H1 (cell line): ENCODE measurements around the gene NR2F6. TPM values are rescaled to one million over a fixed set of nuclear protein-coding genes. Genes with fewer than 3 reads are reported as not detected.

Source experiments
- CTCF ChIA-PET: fragments of 300-600 bp; sonication (Branson Sonifier 250); formaldehyde crosslinking; loops from one replicate; lab custom pipeline; 2021; ENCODE audit not compliant: partially characterized antibody; lab: Charles Lee
- POLR2A ChIA-PET: fragments of 300-600 bp; sonication (Branson Sonifier 250); formaldehyde crosslinking; loops from one replicate; lab custom pipeline; 2021; ENCODE audit warnings: inconsistent platforms; ENCODE audit not compliant: partially characterized antibody; lab: Charles Lee
- DNase-seq, 2 experiments: peaks; one replicate each; pipeline versions ENCODE4 v3.0.0 to v3.0.0-alpha.2; 2010 to 2022; ENCODE audit warnings: low spot score in 2 of 2, low read depth in 1 of 2, mixed read lengths in 1 of 2
- FAIRE-seq: peaks from 2 replicates; lab custom pipeline; 2011; peaks lifted over from hg19 to GRCh38; lab: Jason Lieb, UNC
- H2AFZ ChIP-seq: 2 replicates; pipeline ENCODE4 v1.8.1; 2012; ENCODE audit warnings: low read length, inconsistent platforms
- H2AK5ac ChIP-seq: 2 replicates; pipeline ENCODE4 v1.6.1; 2013; ENCODE audit warnings: low read depth, low read length
- H2BK120ac ChIP-seq: replicated peaks from 2 replicates; pipeline ENCODE3; 2013; ENCODE audit warnings: low read depth, low read length, inconsistent platforms
- H2BK12ac ChIP-seq: 2 replicates; pipeline ENCODE4 v1.6.1; 2013; ENCODE audit warnings: low read depth, low read length
- H2BK15ac ChIP-seq: 2 replicates; pipeline ENCODE4 v1.6.1; 2013; ENCODE audit warnings: low read length
- H2BK20ac ChIP-seq: 2 replicates; pipeline ENCODE4 v1.6.1; 2013; ENCODE audit warnings: low read length
- H2BK5ac ChIP-seq: 2 replicates; pipeline ENCODE4 v1.6.1; 2013; ENCODE audit warnings: low read depth, low read length
- H3K14ac ChIP-seq: 2 replicates; pipeline ENCODE4 v1.6.1; 2013; ENCODE audit warnings: inconsistent platforms; ENCODE audit not compliant: insufficient read length
- H3K18ac ChIP-seq: 2 replicates; pipeline ENCODE4 v1.6.1; 2013; ENCODE audit warnings: low read length; ENCODE audit errors: extremely low read depth
- H3K23ac ChIP-seq: 2 replicates; pipeline ENCODE4 v1.6.1; 2013; ENCODE audit warnings: inconsistent platforms; ENCODE audit not compliant: insufficient read length
- H3K23me2 ChIP-seq: 2 replicates; pipeline ENCODE4 v1.6.1; 2013; ENCODE audit warnings: low read depth, low read length
- H3K27ac ChIP-seq: 2 replicates; pipeline ENCODE4 v1.6.1; 2011; ENCODE audit warnings: low read depth, low read length, inconsistent platforms
- H3K27me3 ChIP-seq, 4 experiments: replicated peaks in 1 of 4; 1 replicate in 1 of 4; 2 replicates in 3 of 4; pipeline versions ENCODE4 v1.6.1 to v1.8.1; 2011 to 2013; ENCODE audit warnings: low read length in 3 of 4, mild to moderate bottlenecking in 3 of 4, inconsistent platforms in 2 of 4, mixed read lengths in 2 of 4, moderate library complexity in 1 of 4; ENCODE audit not compliant: control insufficient read depth in 3 of 4, insufficient read depth in 3 of 4; ENCODE audit errors: extremely low read depth in 1 of 4
- H3K36me3 ChIP-seq, 4 experiments: 2 replicates each; pipeline versions ENCODE4 v1.6.1 to v1.8.1; 2011 to 2013; ENCODE audit warnings: mild to moderate bottlenecking in 4 of 4, low read length in 3 of 4, moderate library complexity in 2 of 4, control low read depth in 1 of 4, inconsistent platforms in 1 of 4; ENCODE audit not compliant: insufficient read depth in 4 of 4, control insufficient read depth in 2 of 4
- H3K4ac ChIP-seq: replicated peaks from 2 replicates; pipeline ENCODE3; 2013; ENCODE audit warnings: low read length, low read depth, mixed read lengths, inconsistent platforms; ENCODE audit not compliant: insufficient read length
- H3K4me1 ChIP-seq, 4 experiments: replicated peaks in 1 of 4; 1 replicate in 1 of 4; 2 replicates in 3 of 4; pipeline versions ENCODE4 v1.6.1 to v1.8.1; 2011 to 2013; ENCODE audit warnings: low read length in 3 of 4, inconsistent platforms in 2 of 4, mixed read lengths in 1 of 4; ENCODE audit not compliant: insufficient read depth in 4 of 4, control insufficient read depth in 3 of 4
- H3K4me2 ChIP-seq, 2 experiments: 2 replicates each; pipeline versions ENCODE4 v1.6.1 to v1.8.1; 2011 to 2013; ENCODE audit warnings: low read depth in 2 of 2, low read length in 2 of 2, control low read depth in 1 of 2, inconsistent platforms in 1 of 2, mild to moderate bottlenecking in 1 of 2; ENCODE audit not compliant: insufficient read depth in 1 of 2
- H3K4me3 ChIP-seq, 4 experiments: fragments of 200-600, 300-600 bp in 1 of 4; sonication (generic), shearing (Covaris generic), sonication (Bioruptor Twin) in 1 of 4; 2 replicates each; pipeline versions ENCODE4 v1.5.1 to v1.8.1; 2011 to 2016; ENCODE audit warnings: low read length in 4 of 4, low read depth in 3 of 4, control low read depth in 2 of 4, inconsistent platforms in 2 of 4, mild to moderate bottlenecking in 2 of 4, mixed read lengths in 1 of 4, moderate library complexity in 1 of 4; ENCODE audit not compliant: insufficient read depth in 2 of 4; ENCODE audit errors: extremely low read depth in 1 of 4
- H3K56ac ChIP-seq: replicated peaks from 2 replicates; pipeline ENCODE3; 2013; ENCODE audit warnings: low read depth, mild to moderate bottlenecking, mixed read lengths, low read length, inconsistent platforms; ENCODE audit not compliant: insufficient read length
- H3K79me1 ChIP-seq: 2 replicates; pipeline ENCODE4 v1.6.1; 2013; ENCODE audit warnings: low read depth, low read length, control low read depth
- H3K79me2 ChIP-seq, 2 experiments: 2 replicates each; pipeline versions ENCODE4 v1.6.1 to v1.8.1; 2012 to 2013; ENCODE audit warnings: low read length in 2 of 2, mild to moderate bottlenecking in 2 of 2, inconsistent platforms in 1 of 2; ENCODE audit not compliant: insufficient read depth in 2 of 2, control insufficient read depth in 1 of 2
- H3K9ac ChIP-seq, 4 experiments: replicated peaks in 1 of 4; 1 replicate in 1 of 4; 2 replicates in 3 of 4; pipeline versions ENCODE4 v1.6.1 to v1.8.1; 2011 to 2013; ENCODE audit warnings: low read depth in 3 of 4, low read length in 3 of 4, control low read depth in 2 of 4, mild to moderate bottlenecking in 2 of 4, moderate library complexity in 2 of 4, inconsistent platforms in 1 of 4; ENCODE audit errors: extremely low read depth in 1 of 4
- H3K9me3 ChIP-seq, 2 experiments: 2 replicates each; pipeline versions ENCODE4 v1.6.1 to v1.8.1; 2012 to 2013; ENCODE audit warnings: mild to moderate bottlenecking in 2 of 2, moderate library complexity in 2 of 2, control low read depth in 1 of 2, inconsistent platforms in 1 of 2, low read depth in 1 of 2, low read length in 1 of 2, mixed read lengths in 1 of 2; ENCODE audit not compliant: insufficient read depth in 2 of 2
- H4K20me1 ChIP-seq, 2 experiments: replicated peaks in 1 of 2; 2 replicates each; pipeline versions ENCODE3 to v1.8.1; 2011 to 2013; ENCODE audit warnings: inconsistent platforms in 2 of 2, low read length in 2 of 2, mild to moderate bottlenecking in 1 of 2; ENCODE audit not compliant: insufficient read depth in 2 of 2, control insufficient read depth in 1 of 2
- H4K5ac ChIP-seq: 2 replicates; pipeline ENCODE4 v1.6.1; 2013; ENCODE audit warnings: low read length, low read depth, mixed read lengths, inconsistent platforms; ENCODE audit not compliant: insufficient read length
- H4K8ac ChIP-seq: 2 replicates; pipeline ENCODE4 v1.8.0; 2013; ENCODE audit warnings: mild to moderate bottlenecking, moderate library complexity, low read length, inconsistent platforms; ENCODE audit not compliant: insufficient read depth; ENCODE audit errors: extremely low read depth
- H4K91ac ChIP-seq: replicated peaks from 2 replicates; pipeline ENCODE3; 2013; ENCODE audit warnings: low read length, mixed read lengths, inconsistent platforms; ENCODE audit not compliant: insufficient read length
- CBX8 ChIP-seq: fragments of 300-800, 300-1000 bp; sonication (generic); IDR thresholded peaks from 2 replicates; pipeline ENCODE4 v1.7.1; 2016; ENCODE audit warnings: low read depth, low read length, borderline replicate concordance
- CHD1 ChIP-seq: IDR thresholded peaks from 2 replicates; pipeline ENCODE4 v1.6.1; 2012; ENCODE audit warnings: low read depth, low read length, improper control_type of control experiment
- EGR1 ChIP-seq: IDR thresholded peaks from 2 replicates; pipeline ENCODE4 v1.6.1; 2011; ENCODE audit warnings: low read depth, low read length, borderline replicate concordance
- HDAC2 ChIP-seq, 2 experiments: fragments of 300-600 bp in 1 of 2; sonication (generic) in 1 of 2; IDR thresholded peaks; 2 replicates each; pipeline ENCODE4 v1.6.1; 2011 to 2012; ENCODE audit warnings: low read depth in 2 of 2, low read length in 2 of 2, mild to moderate bottlenecking in 2 of 2, moderate library complexity in 2 of 2, borderline replicate concordance in 1 of 2, inconsistent platforms in 1 of 2
- HDAC6 ChIP-seq: IDR thresholded peaks from one replicate; pipeline ENCODE4 v1.7.1; 2012; ENCODE audit warnings: low read depth, mild to moderate bottlenecking, inconsistent platforms, low read length, moderate library complexity
- JUND ChIP-seq: IDR thresholded peaks from 2 replicates; pipeline ENCODE4 v1.6.1; 2011; ENCODE audit warnings: mild to moderate bottlenecking, improper control_type of control experiment, low read length
- KDM5A ChIP-seq: fragments of 200-600 bp; IDR thresholded peaks from 2 replicates; pipeline ENCODE4 v1.7.1; 2012; ENCODE audit warnings: mild to moderate bottlenecking, low read length, inconsistent platforms, mixed read lengths
- RNF2 ChIP-seq: fragments of 200-900, 300-1000 bp; sonication (generic); IDR thresholded peaks from 2 replicates; pipeline ENCODE4 v1.7.1; 2016; ENCODE audit warnings: borderline replicate concordance, low read depth, mild to moderate bottlenecking, antibody characterized with exemption, low read length; ENCODE audit not compliant: poor library complexity, severe bottlenecking; ENCODE audit errors: missing control alignments
- SAP30 ChIP-seq: fragments of 300-600 bp; sonication (generic); IDR thresholded peaks from 2 replicates; pipeline ENCODE4 v1.7.1; 2012; ENCODE audit warnings: low read length, moderate library complexity, mild to moderate bottlenecking, inconsistent platforms; ENCODE audit not compliant: insufficient read depth, insufficient replicate concordance
- WGBS, 2 experiments: shearing (Covaris generic) in 1 of 2; methylation state at CpG; one replicate each; pipeline versions ENCODE4 v1.1.6 to v1.1.7; 2013 to 2015; ENCODE audit warnings: low lambda C conversion rate in 2 of 2, mixed read lengths in 2 of 2, inconsistent platforms in 1 of 2, low coverage in 1 of 2, missing lambda C conversion rate in 1 of 2; ENCODE audit not compliant: insufficient replicate concordance in 2 of 2, insufficient coverage in 1 of 2, insufficient read length in 1 of 2; ENCODE audit errors: extremely low coverage in 1 of 2, missing lambda C conversion rate in 1 of 2; 5-methylcytosine and 5-hydroxymethylcytosine counted together
- polyA plus RNA-seq, 7 experiments: library from polyadenylated mRNA; depleted of rRNA in 3 of 7; stranded (reverse) in 5 of 7; unstranded in 2 of 7; fragments of >200 nt in 5 of 7; fragments of 200-250 nt in 2 of 7; gene quantifications; 1 replicate in 5 of 7; 2 replicates in 1 of 7; 4 replicates in 1 of 7; pipeline versions ENCODE4 v1.2.1 to v1.2.3, GENCODE V29; 2011 to 2013; ENCODE audit warnings: missing spikeins in 2 of 7, mixed read lengths in 2 of 7
- total RNA-seq: library from RNA; stranded (reverse); fragmentation: NEBNext Ultra II Directional; extraction: Animal tissue kit (Norgen Biotek cat#: 25700); gene quantifications from 2 replicates; pipeline ENCODE4 v1.2.1, GENCODE V29; 2021

NR2F6 gene
- total and polyA plus RNA-seq, 2 of the 8 experiments (the other 6 are each of a cell fraction or from before 2014, with no cell fraction given): 99.7 to 114 TPM

GRCh38 chr19:17240826-17241399 lies 4.8 kb downstream of the NR2F6 start:
- Histone ChIP-seq H3K79me1 (peaks cover 14% of the 10 kb centered on the region), H3K23ac (no peak overlapping the region), H2BK120ac (no peak overlapping the region), H4K5ac (no peak overlapping the region), H3K4ac (no peak overlapping the region), H3K14ac (no peak overlapping the region), H2BK20ac (no peak overlapping the region), H4K8ac (no peak overlapping the region), H3K9ac (no peak overlapping the region), H2AFZ (no peak overlapping the region), H3K27ac (no peak overlapping the region), H3K18ac (no peak overlapping the region), H3K56ac (no peak overlapping the region), H3K79me2 (peaks cover 26 to 54% of the 10 kb centered on the region in 2 experiments; a peak in 3 of 4 replicates), H3K4me3 (no peak overlapping the region), H4K20me1 (peaks cover 13 to 15% of the 10 kb centered on the region in 2 experiments), H2BK15ac (no peak overlapping the region; the same call in 1 of the 2 replicates), H3K23me2 (peaks cover 2% of the 10 kb centered on the region; the same call in 1 of the 2 replicates), H2BK5ac (0 out of 2 replicates have a peak overlapping the region, but pooled peaks have one; percentile 16), H2BK12ac (no peak overlapping the region), H3K4me1 (peaks cover 6 to 18% (median 13%) of the 10 kb centered on the region in 4 experiments), H4K91ac (no peak overlapping the region), H3K9me3 (no peaks in the 10 kb centered on the region), H3K4me2 (no peak overlapping the region), H3K36me3 (peaks cover 0 to 17% (median 3%) of the 10 kb centered on the region in 4 experiments; a peak in 4 of 8 replicates), H2AK5ac (no peak overlapping the region)
- WGBS, 2 experiments: 93% methylated on average over 6 of the region's 6 CpGs; no CpG with 5 or more reads in 1 of the 2 experiments
- POLR2A ChIA-PET: interaction anchor here (0.8 to 6.4 kb wide), 8 partner anchors 10 to 54 kb away, joined by 3 to 118 read pairs (median 4); partner anchors contain the start of genes ANKLE1, BABAM1 and OCEL1
- DNase-seq (no peak), FAIRE-seq (no peak)
- CTCF ChIA-PET: interaction anchor here (0.6 to 1.5 kb wide), 5 partner anchors 15 to 75 kb away, joined by 3 to 6 read pairs (median 3); partner anchors contain the start of gene USHBP1
- TF ChIP-seq CBX8: no peak
- TF ChIP-seq EGR1: no peak
- no peak for TF ChIP-seq HDAC6
- no peak for TF ChIP-seq JUND
- TF ChIP-seq RNF2: no peak
- TF ChIP-seq KDM5A: no peak
- TF ChIP-seq SAP30: no peak
- no peak for TF ChIP-seq HDAC2 (IDR thresholded peaks at IDR 0.05; ENCODE audit: borderline replicate concordance in 1 of 2, low read depth in 2 of 2, low read length in 2 of 2)
- no peak for TF ChIP-seq CHD1
- TF ChIP-seq, all 59 proteins: peak for 0
- H3K27me3 ChIP-seq: no peaks in the 10 kb centered on the region
